ENCODE measurements around the gene HMCN1.
A peak's percentile ranks its signal among the peaks of the same experiment; 100 is the strongest.

Gene HMCN1

GRCh38 chr1:185971688-185972087, 237.5 kb downstream of the HMCN1 start:
- Mint-ChIP-seq H3K27ac (ENCODE audit: low read depth) (no peak overlapping the region), H3K36me3 (ENCODE audit: insufficient read depth) (no peaks in the 10 kb centered on the region), H3K9me3 (no peaks in the 10 kb centered on the region), H3K4me1 (no peaks in the 10 kb centered on the region), H3K27me3 (no peaks in the 10 kb centered on the region), H3K4me3 (no peak overlapping the region)
- DNase-seq (ENCODE audit: low spot score in 2 of 2) (no peak), ATAC-seq (replicated peaks; ENCODE audit: extremely low read depth, poor library complexity, severe bottlenecking) (no peak)

DNA sequence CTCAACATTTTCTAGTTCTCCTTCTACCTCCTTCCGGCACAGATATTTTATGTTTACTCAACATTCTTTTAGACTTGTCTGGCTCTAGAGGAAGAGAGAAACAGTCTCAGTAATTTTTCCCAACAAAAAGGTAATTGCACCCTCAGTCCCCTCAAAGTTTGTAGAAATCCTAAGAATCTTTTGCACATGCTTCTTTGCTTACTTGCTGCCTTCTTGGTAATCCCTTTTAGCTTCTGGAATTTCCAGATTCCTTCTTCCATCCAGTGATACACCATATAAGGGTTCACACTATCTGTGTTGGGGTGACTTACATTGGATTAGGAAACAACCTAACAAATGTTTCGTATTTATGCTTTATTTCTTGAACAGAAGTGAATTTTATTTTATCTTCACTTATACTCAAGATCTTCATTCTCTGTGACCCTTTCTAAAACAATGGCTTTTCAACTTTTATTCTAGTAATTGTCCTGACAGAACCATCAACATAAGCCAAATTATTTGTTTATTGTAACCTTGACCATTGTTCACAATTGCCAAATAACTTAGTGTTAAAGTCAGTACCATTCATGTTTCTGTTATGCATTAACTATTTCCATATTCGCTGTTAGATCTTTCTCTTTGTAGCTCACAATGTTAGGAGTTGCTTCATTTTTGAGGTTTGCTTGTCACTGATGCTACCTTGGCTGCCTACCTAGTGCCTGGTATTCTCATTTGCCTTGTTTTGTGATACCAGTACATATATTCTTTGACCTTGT, 238.1 kb downstream of the HMCN1 start:
- H3K9me3 Mint-ChIP-seq = no peaks in the 10 kb centered on the region
- H3K27ac Mint-ChIP-seq (ENCODE audit: low read depth) = no peak overlapping the region
- no peaks in the 10 kb centered on the region for H3K4me1 Mint-ChIP-seq
- H3K27me3 Mint-ChIP-seq = no peaks in the 10 kb centered on the region
- no peak overlapping the region for H3K4me3 Mint-ChIP-seq
- no peaks in the 10 kb centered on the region for H3K36me3 Mint-ChIP-seq (ENCODE audit: insufficient read depth)
- no peak for ATAC-seq (replicated peaks; ENCODE audit: extremely low read depth, poor library complexity, severe bottlenecking)
- DNase-seq (ENCODE audit: low spot score in 2 of 2) = no peak

DNA sequence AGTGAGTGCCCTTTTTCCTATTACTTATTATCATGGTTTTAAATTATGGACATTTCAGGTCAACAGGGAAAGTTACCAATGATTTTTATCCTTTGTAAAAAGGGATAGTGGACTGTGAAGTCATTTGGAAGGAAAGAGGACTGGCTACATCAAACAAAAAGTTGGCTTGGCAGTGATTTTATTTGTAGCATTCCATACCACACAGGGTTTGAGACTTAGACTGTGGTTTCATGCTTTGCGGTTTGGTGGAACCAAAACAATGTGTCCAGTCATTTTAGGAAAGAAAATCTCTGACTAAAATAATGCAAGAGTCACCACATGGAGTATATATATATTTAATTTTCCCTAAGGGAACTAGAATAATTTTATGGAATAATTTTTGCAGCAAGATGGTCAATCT, 239.5 kb downstream of the HMCN1 start:
- DNase-seq (ENCODE audit: low spot score in 2 of 2) = no peak
- Mint-ChIP-seq H3K4me1 (no peaks in the 10 kb centered on the region), H3K4me3 (no peak overlapping the region), H3K27ac (ENCODE audit: low read depth) (no peak overlapping the region), H3K27me3 (no peaks in the 10 kb centered on the region), H3K9me3 (no peaks in the 10 kb centered on the region), H3K36me3 (ENCODE audit: insufficient read depth) (no peaks in the 10 kb centered on the region)
- ATAC-seq (replicated peaks; ENCODE audit: extremely low read depth, poor library complexity, severe bottlenecking) = no peak

DNA sequence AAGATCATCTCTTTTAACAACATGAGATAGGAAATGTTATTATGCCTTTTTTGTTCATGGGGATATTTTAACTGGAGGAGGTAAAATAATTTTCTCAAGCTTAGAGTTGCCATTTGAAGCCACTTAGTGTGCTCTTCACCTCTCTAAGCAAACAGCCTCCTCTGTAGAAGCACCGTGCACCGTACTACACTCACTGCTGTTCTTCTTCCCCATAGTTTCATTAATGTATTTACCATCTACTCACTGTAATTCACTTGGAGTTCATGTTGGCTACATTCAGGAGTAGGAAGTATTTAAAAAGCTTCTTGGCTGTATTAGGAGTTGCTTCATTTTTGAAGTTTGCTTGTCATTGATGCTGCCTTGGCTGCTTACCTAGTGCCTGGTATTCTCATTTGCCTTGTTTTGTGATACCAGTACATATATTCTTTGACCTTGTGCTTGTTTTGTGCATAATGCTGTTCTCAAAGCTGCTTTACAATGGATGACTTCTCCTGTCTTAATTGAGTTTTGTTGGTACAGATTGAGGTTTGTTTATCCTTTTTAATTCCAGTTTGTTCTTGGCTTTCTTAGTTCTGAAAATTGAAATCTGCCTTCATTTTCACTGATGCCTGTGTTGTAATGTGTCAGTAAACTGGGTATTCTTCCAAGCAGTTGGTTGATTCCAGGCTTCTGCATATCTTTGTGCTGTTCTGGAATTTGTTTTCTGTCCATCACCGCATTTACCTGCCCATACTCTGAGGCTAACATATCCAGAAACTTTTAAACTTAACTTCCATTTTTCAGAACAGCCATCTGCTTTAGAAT, 240.4 kb downstream of the HMCN1 start:
- H3K36me3 Mint-ChIP-seq (ENCODE audit: insufficient read depth) = no peaks in the 10 kb centered on the region
- DNase-seq (ENCODE audit: low spot score in 2 of 2) = no peak
- no peak overlapping the region for H3K27ac Mint-ChIP-seq (ENCODE audit: low read depth)
- H3K27me3 Mint-ChIP-seq = no peaks in the 10 kb centered on the region
- H3K4me1 Mint-ChIP-seq = no peaks in the 10 kb centered on the region
- no peaks in the 10 kb centered on the region for H3K9me3 Mint-ChIP-seq
- H3K4me3 Mint-ChIP-seq = no peak overlapping the region
- ATAC-seq (replicated peaks; ENCODE audit: extremely low read depth, poor library complexity, severe bottlenecking) = no peak

DNA sequence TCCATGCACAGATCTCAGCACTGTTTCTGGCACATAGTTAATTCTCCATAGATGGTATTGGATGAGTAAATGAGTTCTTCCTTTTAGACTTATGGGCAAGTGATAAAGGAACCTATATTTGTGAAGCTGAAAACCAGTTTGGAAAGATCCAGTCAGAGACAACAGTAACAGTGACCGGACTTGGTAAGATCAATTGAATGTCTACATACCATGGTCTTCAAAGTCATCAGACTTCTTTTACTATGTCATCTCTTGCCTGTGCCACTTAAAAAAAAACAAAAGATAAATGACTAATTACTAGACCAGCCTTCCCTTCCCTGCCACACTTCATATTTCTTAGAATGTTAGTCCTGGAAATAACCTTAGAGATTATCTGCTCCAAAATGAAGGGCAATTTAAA, 246.7 kb downstream of the HMCN1 start:
- no peak for ATAC-seq (replicated peaks; ENCODE audit: extremely low read depth, poor library complexity, severe bottlenecking)
- Mint-ChIP-seq H3K36me3 (ENCODE audit: insufficient read depth) (no peaks in the 10 kb centered on the region), H3K4me1 (no peaks in the 10 kb centered on the region), H3K9me3 (no peaks in the 10 kb centered on the region), H3K27ac (ENCODE audit: low read depth) (no peak overlapping the region), H3K4me3 (no peak overlapping the region), H3K27me3 (no peaks in the 10 kb centered on the region)
- DNase-seq (ENCODE audit: low spot score in 2 of 2) = no peak

DNA sequence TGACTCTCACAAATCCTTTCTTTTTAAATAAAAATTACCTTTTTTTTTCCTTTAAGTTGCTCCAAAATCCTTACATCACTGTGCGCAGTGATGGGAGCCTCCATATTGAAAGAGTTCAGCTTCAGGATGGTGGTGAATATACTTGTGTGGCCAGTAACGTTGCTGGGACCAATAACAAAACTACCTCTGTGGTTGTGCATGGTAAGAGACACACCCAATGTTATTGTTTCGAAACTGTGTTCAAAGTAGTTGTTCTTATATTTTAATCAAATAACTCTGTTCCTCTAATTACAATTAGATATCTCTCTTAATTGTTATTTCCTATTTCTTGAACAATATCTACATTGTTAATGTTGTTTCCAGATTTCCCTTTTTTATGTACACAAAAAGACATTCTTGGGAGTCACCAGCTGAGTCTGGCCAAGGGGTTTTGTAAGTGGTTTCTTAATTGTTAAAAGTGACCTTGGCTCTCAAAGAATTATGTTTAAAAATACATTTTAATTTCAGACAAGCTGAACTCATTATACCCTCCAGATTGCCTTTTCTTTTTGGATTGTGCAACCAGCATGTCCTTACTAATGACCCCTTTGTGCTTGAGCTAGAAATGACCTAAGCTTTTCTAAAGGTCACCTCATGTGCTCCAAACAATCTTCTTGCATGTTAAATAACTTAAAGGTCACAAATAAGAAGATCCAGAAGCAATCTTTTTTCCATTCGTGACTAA, 250.1 kb downstream of the HMCN1 start:
- no peak for DNase-seq (ENCODE audit: low spot score in 2 of 2)
- Mint-ChIP-seq H3K36me3 (ENCODE audit: insufficient read depth) (no peaks in the 10 kb centered on the region), H3K4me1 (no peaks in the 10 kb centered on the region), H3K27ac (ENCODE audit: low read depth) (no peak overlapping the region), H3K9me3 (no peaks in the 10 kb centered on the region), H3K27me3 (no peaks in the 10 kb centered on the region), H3K4me3 (no peak overlapping the region)
- ATAC-seq (replicated peaks; ENCODE audit: extremely low read depth, poor library complexity, severe bottlenecking) = no peak

- Mint-ChIP-seq H3K27ac (ENCODE audit: low read depth) (no peak overlapping the region), H3K36me3 (ENCODE audit: insufficient read depth) (no peaks in the 10 kb centered on the region), H3K27me3 (no peaks in the 10 kb centered on the region), H3K4me3 (peak overlapping the region; percentile 15), H3K9me3 (no peaks in the 10 kb centered on the region), H3K4me1 (no peaks in the 10 kb centered on the region)
- ATAC-seq (replicated peaks; ENCODE audit: extremely low read depth, poor library complexity, severe bottlenecking) = no peak
- no peak for DNase-seq (ENCODE audit: low spot score in 2 of 2)
Observed at GRCh38 chr1:185987611-185988321, 253.6 kb downstream of the HMCN1 start.

DNA sequence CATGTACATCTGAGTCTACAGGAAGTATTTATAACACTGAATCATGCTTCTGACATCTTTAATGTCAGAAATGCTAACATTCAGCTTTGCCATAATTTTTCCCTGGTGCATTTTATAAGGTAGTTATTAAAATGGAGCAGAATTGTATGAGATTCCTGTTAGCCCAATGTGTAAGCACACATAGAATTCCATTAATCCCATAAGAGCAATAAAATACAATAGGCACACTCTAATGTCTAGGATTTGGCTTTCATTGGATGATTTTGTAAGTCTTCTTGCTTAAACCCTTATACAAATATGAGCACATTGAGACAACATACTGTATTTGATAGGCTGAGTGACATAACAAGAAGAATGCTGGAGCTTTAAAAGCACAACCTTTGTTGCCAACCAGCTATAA, 256.4 kb downstream of the HMCN1 start:
- H3K4me1 Mint-ChIP-seq = no peaks in the 10 kb centered on the region
- no peaks in the 10 kb centered on the region for H3K9me3 Mint-ChIP-seq
- peaks cover under 1% of the 10 kb centered on the region for H3K27me3 Mint-ChIP-seq
- no peak overlapping the region for H3K4me3 Mint-ChIP-seq
- no peak overlapping the region for H3K27ac Mint-ChIP-seq (ENCODE audit: low read depth)
- no peak for DNase-seq (ENCODE audit: low spot score in 2 of 2)
- ATAC-seq (replicated peaks; ENCODE audit: extremely low read depth, poor library complexity, severe bottlenecking) = no peak
- no peaks in the 10 kb centered on the region for H3K36me3 Mint-ChIP-seq (ENCODE audit: insufficient read depth)

- no peaks in the 10 kb centered on the region for H3K36me3 Mint-ChIP-seq (ENCODE audit: insufficient read depth)
- no peak overlapping the region for H3K4me3 Mint-ChIP-seq
- H3K9me3 Mint-ChIP-seq = no peaks in the 10 kb centered on the region
- DNase-seq (ENCODE audit: low spot score in 2 of 2) (no peak), ATAC-seq (replicated peaks; ENCODE audit: extremely low read depth, poor library complexity, severe bottlenecking) (no peak)
- H3K27ac Mint-ChIP-seq (ENCODE audit: low read depth) = no peak overlapping the region
- no peaks in the 10 kb centered on the region for H3K4me1 Mint-ChIP-seq
- peaks cover 7% of the 10 kb centered on the region for H3K27me3 Mint-ChIP-seq
Observed at GRCh38 chr1:185991266-185991665, 257.1 kb downstream of the HMCN1 start.

DNA sequence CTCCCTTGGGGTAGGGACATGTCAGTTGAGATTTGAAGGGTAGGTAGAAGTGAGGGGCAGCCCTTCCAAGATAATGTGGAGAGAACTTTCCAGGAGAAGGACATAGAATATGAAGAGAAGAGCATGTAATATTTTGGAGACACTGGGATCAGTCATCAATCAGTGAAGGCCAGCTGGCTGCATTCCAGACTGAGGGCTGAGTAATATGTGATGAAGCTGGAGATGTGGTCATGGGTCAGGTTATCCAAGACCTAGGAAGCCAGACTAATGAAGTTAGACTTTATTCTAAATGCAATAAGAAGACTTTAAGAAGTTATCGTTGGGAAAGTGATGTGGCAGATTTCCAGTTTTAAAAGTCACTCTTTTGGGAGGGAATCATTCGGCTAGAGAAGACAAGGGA, 262.0 kb downstream of the HMCN1 start:
- Mint-ChIP-seq H3K27me3 (peaks cover 11% of the 10 kb centered on the region), H3K9me3 (no peaks in the 10 kb centered on the region)

DNA sequence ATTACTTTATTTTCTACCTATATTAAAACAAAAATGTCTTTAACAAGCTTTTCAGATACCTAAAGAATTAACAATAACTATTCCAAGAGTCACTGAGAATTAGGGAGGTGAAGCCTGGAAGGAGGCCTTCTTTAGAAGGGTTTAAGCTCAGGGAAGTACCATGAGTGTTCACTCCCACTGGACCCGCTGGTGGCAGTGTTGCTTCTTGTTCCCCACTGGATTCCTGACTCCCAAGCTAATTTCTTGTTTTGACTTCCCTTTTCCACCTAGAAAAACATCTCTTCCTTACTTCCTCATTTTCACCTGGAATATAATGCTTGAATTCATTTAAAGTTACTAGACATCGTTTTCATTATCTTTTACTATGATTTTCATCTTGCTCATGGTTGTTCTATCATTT, 264.2 kb downstream of the HMCN1 start:
- no peak overlapping the region for H3K4me3 Mint-ChIP-seq
- no peaks in the 10 kb centered on the region for H3K36me3 Mint-ChIP-seq (ENCODE audit: insufficient read depth)
- peaks cover 11% of the 10 kb centered on the region for H3K27me3 Mint-ChIP-seq
- H3K9me3 Mint-ChIP-seq = no peaks in the 10 kb centered on the region
- DNase-seq (ENCODE audit: low spot score in 2 of 2) = no peak
- no peak overlapping the region for H3K27ac Mint-ChIP-seq (ENCODE audit: low read depth)
- H3K4me1 Mint-ChIP-seq = no peaks in the 10 kb centered on the region
- ATAC-seq (replicated peaks; ENCODE audit: extremely low read depth, poor library complexity, severe bottlenecking) = no peak

More for the DNA sequence above, 262.0 kb downstream of the HMCN1 start:
- no peaks in the 10 kb centered on the region for H3K4me1 Mint-ChIP-seq
- no peak overlapping the region for H3K27ac Mint-ChIP-seq (ENCODE audit: low read depth)
- no peaks in the 10 kb centered on the region for H3K36me3 Mint-ChIP-seq (ENCODE audit: insufficient read depth)
- ATAC-seq (replicated peaks; ENCODE audit: extremely low read depth, poor library complexity, severe bottlenecking) (no peak), DNase-seq (ENCODE audit: low spot score in 2 of 2) (no peak)
- no peak overlapping the region for H3K4me3 Mint-ChIP-seq

- DNase-seq (ENCODE audit: low spot score in 2 of 2) = no peak
- Mint-ChIP-seq H3K4me3 (no peak overlapping the region), H3K9me3 (peaks cover 5% of the 10 kb centered on the region), H3K4me1 (no peaks in the 10 kb centered on the region), H3K27me3 (no peaks in the 10 kb centered on the region), H3K36me3 (ENCODE audit: insufficient read depth) (no peaks in the 10 kb centered on the region), H3K27ac (ENCODE audit: low read depth) (no peak overlapping the region)
- ATAC-seq (replicated peaks; ENCODE audit: extremely low read depth, poor library complexity, severe bottlenecking) = no peak
Observed at GRCh38 chr1:186002406-186002805, 268.2 kb downstream of the HMCN1 start.

Measured in central memory CD8-positive, alpha-beta T cell (primary cell).